K562 (cell line): ENCODE results near the gene POTEF.
"Not testable (repeated sequence)": the region's sequence is repeated elsewhere in the genome, so short reads cannot be mapped to it uniquely, and the experiment has no call there.

Source experiments
- EP300 ChIP-seq: IDR thresholded peaks from 2 replicates; pipeline ENCODE4 v1.6.1; 2012; ENCODE audit warnings: low read length, improper control_type of control experiment
- XRCC5 ChIP-seq: fragments of 200-400 bp; formaldehyde crosslinking; IDR thresholded peaks from 2 replicates; pipeline ENCODE4 v1.6.1; 2017; ENCODE audit warnings: low read depth, mild to moderate bottlenecking, low read length
- TF ChIP-seq, protein P1 (sequence below): fragments of 150-350 bp; conservative IDR thresholded peaks from 2 replicates; pipeline ENCODE4 v1.6.1; 2014; ENCODE audit warnings: low read length

DNA sequence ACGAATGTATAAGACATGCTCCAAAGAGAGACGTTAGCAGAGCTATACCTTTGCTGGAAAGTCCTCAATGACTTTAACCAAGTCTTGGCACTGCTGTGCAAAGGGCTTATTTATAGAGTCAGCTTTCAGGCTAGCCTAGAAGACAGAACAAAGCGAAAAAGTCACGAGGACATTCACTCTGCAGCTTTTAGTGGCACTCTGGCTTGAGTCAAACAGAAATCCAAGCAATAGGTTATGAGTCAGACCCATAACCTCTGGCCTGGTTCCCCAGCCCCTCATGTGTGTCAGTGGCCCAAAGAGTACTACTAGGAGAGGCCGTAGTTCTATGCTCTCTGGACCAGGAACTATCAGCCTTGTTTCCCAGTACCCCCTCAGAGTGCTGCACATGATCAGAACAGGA is 45.8 kb upstream of the POTEF start:
- not testable (repeated sequence) for TF ChIP-seq XRCC5, EP300
- TF ChIP-seq, protein P1, sequence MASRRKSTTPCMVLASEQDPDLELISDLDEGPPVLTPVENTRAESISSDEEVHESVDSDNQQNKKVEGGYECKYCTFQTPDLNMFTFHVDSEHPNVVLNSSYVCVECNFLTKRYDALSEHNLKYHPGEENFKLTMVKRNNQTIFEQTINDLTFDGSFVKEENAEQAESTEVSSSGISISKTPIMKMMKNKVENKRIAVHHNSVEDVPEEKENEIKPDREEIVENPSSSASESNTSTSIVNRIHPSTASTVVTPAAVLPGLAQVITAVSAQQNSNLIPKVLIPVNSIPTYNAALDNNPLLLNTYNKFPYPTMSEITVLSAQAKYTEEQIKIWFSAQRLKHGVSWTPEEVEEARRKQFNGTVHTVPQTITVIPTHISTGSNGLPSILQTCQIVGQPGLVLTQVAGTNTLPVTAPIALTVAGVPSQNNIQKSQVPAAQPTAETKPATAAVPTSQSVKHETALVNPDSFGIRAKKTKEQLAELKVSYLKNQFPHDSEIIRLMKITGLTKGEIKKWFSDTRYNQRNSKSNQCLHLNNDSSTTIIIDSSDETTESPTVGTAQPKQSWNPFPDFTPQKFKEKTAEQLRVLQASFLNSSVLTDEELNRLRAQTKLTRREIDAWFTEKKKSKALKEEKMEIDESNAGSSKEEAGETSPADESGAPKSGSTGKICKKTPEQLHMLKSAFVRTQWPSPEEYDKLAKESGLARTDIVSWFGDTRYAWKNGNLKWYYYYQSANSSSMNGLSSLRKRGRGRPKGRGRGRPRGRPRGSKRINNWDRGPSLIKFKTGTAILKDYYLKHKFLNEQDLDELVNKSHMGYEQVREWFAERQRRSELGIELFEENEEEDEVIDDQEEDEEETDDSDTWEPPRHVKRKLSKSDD, result not testable (repeated sequence)
